Measurements from ENCODE around the gene DOCK9.

- TF ChIP-seq CTCF (IDR thresholded peaks at IDR 0.05; ENCODE audit: low read length) (no peak), EZH2 (IDR thresholded peaks at IDR 0.05; ENCODE audit: borderline replicate concordance, low read length) (no peak)
Observed at GRCh38 chr13:98976338-98976737, 1.5 kb downstream of the DOCK9 start.
